ENCODE results near the gene PXMP2.

DNA sequence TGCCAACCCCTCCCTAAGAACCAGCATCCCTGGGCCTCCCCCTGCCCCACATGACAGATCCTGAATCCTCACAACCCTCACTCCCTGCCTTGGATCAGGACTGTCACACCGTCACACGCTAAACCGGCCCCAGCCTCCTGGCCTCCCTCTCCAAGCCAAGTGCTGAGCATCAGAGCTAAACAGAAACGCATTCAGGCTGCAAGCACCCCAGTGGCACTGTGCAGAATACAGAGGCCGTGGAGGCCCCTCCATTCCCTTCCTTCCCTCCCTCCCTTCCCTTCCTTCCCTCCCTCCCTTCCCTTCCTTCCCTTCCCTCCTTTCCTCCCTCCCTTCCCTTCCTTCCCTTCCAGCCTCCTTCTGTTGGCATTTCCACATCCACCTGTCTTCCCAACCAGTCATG is 12.8 kb upstream of the PXMP2 start:
- TF ChIP-seq, protein P1, sequence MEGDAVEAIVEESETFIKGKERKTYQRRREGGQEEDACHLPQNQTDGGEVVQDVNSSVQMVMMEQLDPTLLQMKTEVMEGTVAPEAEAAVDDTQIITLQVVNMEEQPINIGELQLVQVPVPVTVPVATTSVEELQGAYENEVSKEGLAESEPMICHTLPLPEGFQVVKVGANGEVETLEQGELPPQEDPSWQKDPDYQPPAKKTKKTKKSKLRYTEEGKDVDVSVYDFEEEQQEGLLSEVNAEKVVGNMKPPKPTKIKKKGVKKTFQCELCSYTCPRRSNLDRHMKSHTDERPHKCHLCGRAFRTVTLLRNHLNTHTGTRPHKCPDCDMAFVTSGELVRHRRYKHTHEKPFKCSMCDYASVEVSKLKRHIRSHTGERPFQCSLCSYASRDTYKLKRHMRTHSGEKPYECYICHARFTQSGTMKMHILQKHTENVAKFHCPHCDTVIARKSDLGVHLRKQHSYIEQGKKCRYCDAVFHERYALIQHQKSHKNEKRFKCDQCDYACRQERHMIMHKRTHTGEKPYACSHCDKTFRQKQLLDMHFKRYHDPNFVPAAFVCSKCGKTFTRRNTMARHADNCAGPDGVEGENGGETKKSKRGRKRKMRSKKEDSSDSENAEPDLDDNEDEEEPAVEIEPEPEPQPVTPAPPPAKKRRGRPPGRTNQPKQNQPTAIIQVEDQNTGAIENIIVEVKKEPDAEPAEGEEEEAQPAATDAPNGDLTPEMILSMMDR (conservative IDR thresholded peaks at IDR 0.05; ENCODE audit: low read length), result no peak
- no peak for TF ChIP-seq EZH2phosphoT487 (IDR thresholded peaks at IDR 0.05; ENCODE audit: borderline replicate concordance)
